ENCODE results near the gene MYO16. TPM values are rescaled to one million over a fixed set of nuclear protein-coding genes. Genes with fewer than 3 reads are reported as not detected.
"Not testable (repeated sequence)": the region's sequence is repeated elsewhere in the genome, so short reads cannot be mapped to it uniquely, and the experiment has no call there.

MYO16 gene
- total RNA-seq, 1 donor from 2014 or later: 22.0 TPM

- TF ChIP-seq, protein P1, sequence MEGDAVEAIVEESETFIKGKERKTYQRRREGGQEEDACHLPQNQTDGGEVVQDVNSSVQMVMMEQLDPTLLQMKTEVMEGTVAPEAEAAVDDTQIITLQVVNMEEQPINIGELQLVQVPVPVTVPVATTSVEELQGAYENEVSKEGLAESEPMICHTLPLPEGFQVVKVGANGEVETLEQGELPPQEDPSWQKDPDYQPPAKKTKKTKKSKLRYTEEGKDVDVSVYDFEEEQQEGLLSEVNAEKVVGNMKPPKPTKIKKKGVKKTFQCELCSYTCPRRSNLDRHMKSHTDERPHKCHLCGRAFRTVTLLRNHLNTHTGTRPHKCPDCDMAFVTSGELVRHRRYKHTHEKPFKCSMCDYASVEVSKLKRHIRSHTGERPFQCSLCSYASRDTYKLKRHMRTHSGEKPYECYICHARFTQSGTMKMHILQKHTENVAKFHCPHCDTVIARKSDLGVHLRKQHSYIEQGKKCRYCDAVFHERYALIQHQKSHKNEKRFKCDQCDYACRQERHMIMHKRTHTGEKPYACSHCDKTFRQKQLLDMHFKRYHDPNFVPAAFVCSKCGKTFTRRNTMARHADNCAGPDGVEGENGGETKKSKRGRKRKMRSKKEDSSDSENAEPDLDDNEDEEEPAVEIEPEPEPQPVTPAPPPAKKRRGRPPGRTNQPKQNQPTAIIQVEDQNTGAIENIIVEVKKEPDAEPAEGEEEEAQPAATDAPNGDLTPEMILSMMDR (IDR thresholded peaks at IDR 0.05; ENCODE audit: partially characterized antibody, unreplicated experiment): no peak
- H3K4me1 Mint-ChIP-seq (ENCODE audit: low read depth, unreplicated experiment): peaks cover 3% of the 10 kb centered on the region
- H3K9me3 Mint-ChIP-seq (ENCODE audit: unreplicated experiment): no peaks in the 10 kb centered on the region
- peak overlapping the region; percentile 9 for H3K27ac Mint-ChIP-seq (ENCODE audit: unreplicated experiment)
- no peaks in the 10 kb centered on the region for H3K27me3 Mint-ChIP-seq (ENCODE audit: unreplicated experiment)
- no peak for DNase-seq
- no peak overlapping the region for H3K4me3 Mint-ChIP-seq (ENCODE audit: unreplicated experiment)
- H3K36me3 Mint-ChIP-seq (ENCODE audit: unreplicated experiment): peaks cover 12% of the 10 kb centered on the region
These were observed 458.7 kb downstream of the MYO16 start for GRCh38 chr13:109087916-109088623.

- TF ChIP-seq, protein P1 (IDR thresholded peaks at IDR 0.05; ENCODE audit: partially characterized antibody, unreplicated experiment): no peak
- H3K27ac Mint-ChIP-seq (ENCODE audit: unreplicated experiment): no peak overlapping the region
- H3K36me3 Mint-ChIP-seq (ENCODE audit: unreplicated experiment): peaks cover 14% of the 10 kb centered on the region
These were observed 459.2 kb downstream of the MYO16 start for GRCh38 chr13:109088624-109088917.

GRCh38 chr13:109090796-109091195 is 461.4 kb downstream of the MYO16 start:
- H3K4me3 Mint-ChIP-seq (ENCODE audit: unreplicated experiment): no peak overlapping the region
- H3K27ac Mint-ChIP-seq (ENCODE audit: unreplicated experiment): no peak overlapping the region
- H3K4me1 Mint-ChIP-seq (ENCODE audit: low read depth, unreplicated experiment): peaks cover 3% of the 10 kb centered on the region
- H3K27me3 Mint-ChIP-seq (ENCODE audit: unreplicated experiment): no peaks in the 10 kb centered on the region
- H3K36me3 Mint-ChIP-seq (ENCODE audit: unreplicated experiment): peaks cover 20% of the 10 kb centered on the region
- TF ChIP-seq, protein P1 (IDR thresholded peaks at IDR 0.05; ENCODE audit: partially characterized antibody, unreplicated experiment): no peak
- no peak for DNase-seq
- no peaks in the 10 kb centered on the region for H3K9me3 Mint-ChIP-seq (ENCODE audit: unreplicated experiment)

More at GRCh38 chr13:109088624-109088917, 459.2 kb downstream of the MYO16 start:
- no peak overlapping the region for H3K4me3 Mint-ChIP-seq (ENCODE audit: unreplicated experiment)
- peak; percentile 14 for DNase-seq
- H3K9me3 Mint-ChIP-seq (ENCODE audit: unreplicated experiment): no peaks in the 10 kb centered on the region
- H3K27me3 Mint-ChIP-seq (ENCODE audit: unreplicated experiment): no peaks in the 10 kb centered on the region
- H3K4me1 Mint-ChIP-seq (ENCODE audit: low read depth, unreplicated experiment): peaks cover 3% of the 10 kb centered on the region

DNA sequence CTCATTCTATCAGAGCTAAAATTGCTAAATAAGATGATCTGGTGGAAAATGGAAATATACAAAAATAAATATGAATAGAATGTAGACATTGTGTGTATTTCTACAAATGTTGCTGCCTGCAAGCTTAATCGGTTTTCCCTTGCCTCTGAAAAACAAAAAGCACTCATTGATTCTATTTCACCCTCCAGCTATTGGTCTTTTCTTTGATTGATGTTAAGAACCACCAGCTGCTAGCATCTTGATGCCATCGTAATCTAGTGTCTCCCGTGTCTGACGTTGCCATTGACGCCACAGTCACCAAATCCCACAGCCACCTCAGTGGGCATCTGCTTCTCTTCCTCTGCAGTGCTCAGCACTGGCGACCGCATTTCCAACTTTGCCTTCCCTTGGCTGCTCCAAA is 461.8 kb downstream of the MYO16 start:
- Mint-ChIP-seq H3K27ac (ENCODE audit: unreplicated experiment) (no peak overlapping the region), H3K9me3 (ENCODE audit: unreplicated experiment) (no peaks in the 10 kb centered on the region), H3K27me3 (ENCODE audit: unreplicated experiment) (no peaks in the 10 kb centered on the region), H3K36me3 (ENCODE audit: unreplicated experiment) (peaks cover 20% of the 10 kb centered on the region), H3K4me3 (ENCODE audit: unreplicated experiment) (no peak overlapping the region), H3K4me1 (ENCODE audit: low read depth, unreplicated experiment) (peaks cover 3% of the 10 kb centered on the region)
- no peak for DNase-seq
- TF ChIP-seq, protein P1 (IDR thresholded peaks at IDR 0.05; ENCODE audit: partially characterized antibody, unreplicated experiment): no peak

DNA sequence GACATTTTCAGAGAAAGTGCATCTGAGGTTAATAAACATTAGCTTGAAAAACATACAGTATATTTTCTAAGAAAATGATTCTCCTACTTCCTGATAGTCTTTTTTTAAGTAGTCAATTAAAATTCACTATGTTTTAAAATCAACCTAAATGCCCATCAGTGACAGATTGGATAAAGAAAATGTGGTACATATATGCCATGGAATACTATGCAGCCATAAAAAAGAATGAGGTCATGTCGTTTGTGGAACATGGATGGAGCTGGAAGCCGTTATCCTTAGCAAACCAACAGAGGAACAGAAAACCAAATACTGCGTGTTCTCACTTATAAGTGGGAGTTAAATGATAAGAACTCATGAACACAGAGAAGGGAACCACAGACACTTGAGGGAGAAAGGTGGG is 462.8 kb downstream of the MYO16 start:
- H3K27ac Mint-ChIP-seq (ENCODE audit: unreplicated experiment); DNase-seq; H3K27me3 Mint-ChIP-seq (ENCODE audit: unreplicated experiment); H3K4me1 Mint-ChIP-seq (ENCODE audit: low read depth, unreplicated experiment); H3K4me3 Mint-ChIP-seq (ENCODE audit: unreplicated experiment); H3K9me3 Mint-ChIP-seq (ENCODE audit: unreplicated experiment): not testable (repeated sequence)
- peaks cover 20% of the 10 kb centered on the region for H3K36me3 Mint-ChIP-seq (ENCODE audit: unreplicated experiment)
